Measurements from ENCODE around the gene HECTD1.
A peak's percentile ranks its signal among the peaks of the same experiment; 100 is the strongest.
"Not testable (repeated sequence)": the region's sequence is repeated elsewhere in the genome, so short reads cannot be mapped to it uniquely, and the experiment has no call there.

HECTD1 gene

DNA sequence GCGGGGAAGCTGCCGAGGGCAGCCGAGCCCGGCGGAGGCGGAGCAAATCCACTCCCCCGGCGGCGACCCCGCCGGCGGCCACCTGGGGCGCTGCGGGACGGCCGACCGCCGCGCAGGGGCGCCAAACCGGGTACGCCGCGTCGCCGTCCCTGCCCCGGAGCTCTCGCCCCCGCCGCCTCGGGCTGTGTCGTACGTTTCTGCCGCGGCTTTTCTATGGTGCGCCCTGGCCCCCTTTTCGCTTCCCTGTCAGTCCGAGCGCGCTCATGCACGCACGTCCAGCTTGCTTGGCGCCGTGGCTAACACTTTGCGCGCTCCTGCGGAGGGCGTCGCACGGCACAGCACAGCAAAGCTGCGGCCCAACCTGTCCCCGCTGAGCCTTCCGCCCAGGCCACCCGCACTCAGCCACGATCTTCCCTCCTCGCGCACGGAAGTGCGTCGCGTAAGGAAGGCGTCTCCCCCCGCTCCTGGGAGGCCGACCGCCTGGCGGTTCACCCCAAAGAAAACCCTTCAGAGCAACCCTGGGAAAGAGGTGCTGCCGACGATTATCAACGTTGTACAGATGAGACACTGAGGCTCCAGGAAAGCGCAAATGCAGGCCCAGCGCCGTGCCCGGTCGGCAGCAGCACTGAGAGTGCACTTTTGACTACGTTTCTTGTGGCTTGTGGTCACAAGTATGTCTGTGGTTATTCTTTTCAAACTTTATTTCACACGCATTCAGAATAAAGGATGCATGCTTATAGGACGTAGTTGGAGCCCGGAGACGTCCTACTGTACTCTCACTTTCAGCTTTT is at the start of gene HECTD1:
Gene HECTD1 (minus strand): TSS at position 39 of the 791 bp plus-strand sequence. CDS start 1,857 bp downstream, outside the sequence.
- TF ChIP-seq GATA1 (IDR thresholded peaks at IDR 0.05; ENCODE audit: low read depth, low read length) (no peak), POLR2A (IDR thresholded peaks at IDR 0.05; ENCODE audit: low read length) (peak; percentile 95)
- peak; percentile 93 to 97 for DNase-seq

DNA sequence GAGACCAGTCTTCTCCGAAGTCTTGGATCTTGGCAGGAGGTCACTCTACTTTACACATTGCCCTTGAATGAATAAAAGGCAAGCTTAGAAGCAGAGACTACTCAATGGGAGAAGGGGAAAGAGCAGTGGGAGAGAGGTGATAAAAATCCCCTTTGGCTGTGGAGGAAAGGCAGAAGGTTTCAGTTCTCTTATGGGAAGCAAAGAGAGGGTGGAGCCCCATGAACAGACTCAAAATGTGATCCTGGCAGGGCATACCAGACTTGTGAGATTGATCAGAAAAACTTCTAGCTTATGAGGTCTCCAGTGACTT is 49.6 kb upstream of the HECTD1 start:
- no peak for DNase-seq
- no peak for TF ChIP-seq POLR2A (IDR thresholded peaks at IDR 0.05; ENCODE audit: low read length)
- TF ChIP-seq GATA1 (IDR thresholded peaks at IDR 0.05; ENCODE audit: low read depth, low read length): no peak

DNA sequence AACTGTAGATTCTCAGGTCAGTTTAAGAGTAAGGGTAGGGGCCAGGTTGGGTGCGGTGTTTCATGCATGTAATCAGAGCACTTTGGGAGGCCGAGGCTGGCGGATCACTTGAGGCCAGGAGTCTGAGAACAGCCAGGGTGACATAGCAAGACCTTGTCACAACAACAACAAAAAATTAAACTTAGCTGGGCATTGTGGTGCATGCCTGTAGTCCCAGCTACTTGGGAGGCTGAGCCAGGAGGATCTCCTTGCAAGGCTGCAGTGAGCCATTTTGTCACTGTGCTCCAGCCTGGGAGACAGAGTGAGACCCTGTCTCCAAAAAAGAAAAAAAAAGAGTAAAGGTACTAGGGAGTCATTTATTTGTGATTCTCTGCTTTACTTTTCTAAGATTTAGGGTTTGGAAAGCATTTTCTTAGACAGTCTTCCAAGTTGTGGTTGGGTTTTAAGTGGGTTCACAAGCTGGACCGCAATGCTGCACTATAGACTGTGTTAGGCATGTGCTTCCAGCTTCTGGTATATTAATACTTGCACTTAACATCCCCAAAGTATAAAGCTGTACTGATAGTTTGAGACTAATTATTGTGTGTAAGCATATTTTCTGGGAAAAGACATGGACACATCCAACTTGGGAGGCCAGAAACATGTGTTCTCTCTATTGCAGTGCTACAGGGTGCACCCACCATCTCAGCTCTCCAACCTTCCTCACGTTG is 49.1 kb upstream of the HECTD1 start:
- DNase-seq: no peak
- no peak for TF ChIP-seq GATA1 (IDR thresholded peaks at IDR 0.05; ENCODE audit: low read depth, low read length)
- no peak for TF ChIP-seq POLR2A (IDR thresholded peaks at IDR 0.05; ENCODE audit: low read length)

DNA sequence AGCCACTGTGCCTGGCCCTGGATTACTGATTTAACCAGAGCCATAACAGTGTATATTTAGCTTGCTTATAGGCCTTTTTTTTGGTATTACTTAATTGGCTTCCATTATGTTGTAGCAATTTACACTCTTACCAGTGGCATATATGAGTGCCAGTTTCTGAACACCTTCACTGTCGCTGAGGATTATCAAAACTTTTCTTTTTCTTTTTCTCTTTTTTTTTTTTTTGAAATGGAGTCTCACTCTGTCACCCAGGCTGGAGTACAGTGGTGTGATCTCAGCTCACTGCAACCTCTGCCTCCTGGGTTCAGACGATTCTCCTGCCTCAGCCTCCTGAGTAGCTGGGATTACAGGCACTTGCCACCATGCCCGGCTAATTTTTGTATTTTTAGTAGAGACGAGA is 48.3 kb upstream of the HECTD1 start:
- not testable (repeated sequence) for DNase-seq

DNA sequence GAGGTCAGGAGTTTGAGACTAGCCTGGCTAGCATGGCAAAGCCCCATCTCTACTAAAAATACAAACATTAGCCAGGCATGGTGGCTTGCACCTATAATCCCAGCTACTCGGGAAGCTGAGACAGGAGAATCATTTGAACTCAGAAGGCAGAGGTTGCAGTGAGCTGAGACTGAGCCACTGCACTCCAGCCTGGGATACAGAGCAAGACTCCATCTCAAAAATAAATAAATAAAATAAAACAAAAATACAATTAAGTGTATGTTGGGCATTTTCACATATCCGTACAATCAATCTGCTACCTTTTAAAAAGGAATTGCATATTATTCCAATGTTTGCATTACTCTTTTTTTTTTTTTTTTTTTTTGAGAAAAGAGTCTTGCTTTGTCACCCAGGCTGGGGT is 47.7 kb upstream of the HECTD1 start:
- DNase-seq: no peak
- TF ChIP-seq GATA1 (IDR thresholded peaks at IDR 0.05; ENCODE audit: low read depth, low read length): no peak

DNA sequence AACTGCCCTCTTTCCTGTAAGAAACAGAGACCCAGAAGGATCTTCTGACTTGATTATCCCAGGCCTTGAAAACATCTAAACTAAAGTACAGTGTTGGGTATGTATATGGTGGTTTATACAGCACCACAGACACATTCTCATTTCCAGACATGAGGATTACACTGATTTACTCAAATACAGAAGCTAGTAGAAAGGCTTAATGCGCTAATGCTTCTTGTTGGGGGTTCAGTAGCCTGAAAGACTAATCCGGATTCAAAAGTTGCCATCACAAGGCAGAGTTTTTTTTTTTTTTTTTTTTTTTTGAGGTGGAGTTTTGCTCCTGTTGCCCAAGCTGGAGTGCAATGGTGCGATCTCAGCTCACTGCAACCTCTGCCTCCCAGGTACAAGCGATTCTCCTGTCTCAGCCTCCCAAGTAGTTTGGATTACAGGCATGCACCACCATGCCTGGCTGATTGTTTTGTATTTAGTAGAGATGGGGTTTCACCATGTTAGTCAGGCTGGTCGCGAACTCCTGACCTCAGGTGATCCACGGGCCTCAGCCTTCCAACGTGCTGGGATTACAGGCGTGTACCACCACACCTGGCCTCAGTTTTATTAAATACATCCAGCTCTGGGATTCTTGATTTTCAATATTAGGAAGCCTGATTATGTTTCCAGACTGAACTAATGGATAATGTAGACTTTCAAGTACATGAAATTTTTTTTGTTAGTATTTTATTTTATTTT is 46.3 kb upstream of the HECTD1 start:
- TF ChIP-seq POLR2A (IDR thresholded peaks at IDR 0.05; ENCODE audit: low read length) (no peak), GATA1 (IDR thresholded peaks at IDR 0.05; ENCODE audit: low read depth, low read length) (no peak)
- no peak for DNase-seq

DNA sequence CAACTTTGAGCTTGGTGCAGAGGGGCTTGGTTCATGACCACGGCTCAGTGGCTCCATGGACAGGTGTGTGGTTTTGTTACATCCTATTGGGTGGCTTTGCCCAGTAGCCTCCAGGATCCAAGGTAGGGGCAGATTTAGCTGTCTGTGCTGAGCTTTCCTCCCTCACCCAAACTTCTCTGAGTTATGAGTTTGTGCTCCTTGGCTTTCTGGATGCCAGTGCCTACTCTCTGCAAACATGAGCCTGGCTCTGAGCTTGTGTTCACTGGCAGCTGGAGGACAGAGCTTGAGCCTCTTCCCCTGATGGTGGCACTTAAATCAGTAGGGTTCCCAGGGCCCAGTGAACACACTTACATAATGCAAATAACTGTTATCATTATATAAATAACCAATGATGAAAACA is 45.3 kb upstream of the HECTD1 start:
- DNase-seq: no peak
- TF ChIP-seq POLR2A (IDR thresholded peaks at IDR 0.05; ENCODE audit: low read length): no peak
- no peak for TF ChIP-seq GATA1 (IDR thresholded peaks at IDR 0.05; ENCODE audit: low read depth, low read length)

DNA sequence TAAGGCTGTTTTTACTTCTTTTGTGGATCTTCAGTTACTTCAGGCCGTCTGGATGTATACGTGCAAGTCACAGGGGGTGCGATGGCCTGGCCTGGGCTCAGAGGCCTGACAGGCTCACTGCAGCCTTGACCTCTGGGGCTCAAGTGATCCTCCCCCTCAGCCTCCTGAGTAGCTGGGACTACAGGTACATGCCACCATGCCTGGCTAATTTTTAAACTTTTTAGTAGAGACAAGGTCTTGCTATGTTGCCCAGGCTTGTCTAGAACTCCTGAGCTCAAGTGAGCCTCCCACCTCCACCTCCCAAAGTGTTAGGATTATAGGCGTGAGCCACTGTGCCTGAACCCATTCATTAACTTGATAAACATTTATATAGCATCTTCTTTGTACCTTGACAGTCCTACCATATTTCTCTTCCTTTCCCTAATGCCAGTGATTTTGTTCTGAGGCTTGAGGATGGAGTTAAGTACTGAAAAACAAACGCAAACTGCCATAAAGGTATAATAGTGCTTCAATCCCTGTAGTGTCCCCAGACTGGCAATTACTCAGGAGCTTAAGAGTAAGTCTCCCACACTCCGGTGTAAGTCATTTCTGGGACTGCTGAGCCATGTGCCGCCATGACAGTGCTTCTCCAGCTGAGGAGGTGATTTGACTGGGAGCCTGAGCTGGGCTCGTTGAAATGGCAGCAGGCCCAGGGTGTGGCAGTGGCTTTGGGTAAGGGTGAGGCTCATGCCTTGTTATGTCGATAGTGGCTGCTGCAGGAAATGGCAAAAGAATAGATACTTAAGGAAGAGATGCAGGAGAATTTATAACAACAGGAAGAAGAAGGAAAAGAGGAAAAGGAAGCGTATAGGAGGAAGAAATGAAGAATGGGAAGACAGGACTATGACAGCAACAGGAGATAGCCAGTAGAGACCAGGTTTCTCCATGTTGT is 43.7 kb upstream of the HECTD1 start:
- TF ChIP-seq POLR2A (IDR thresholded peaks at IDR 0.05; ENCODE audit: low read length) (no peak), GATA1 (IDR thresholded peaks at IDR 0.05; ENCODE audit: low read depth, low read length) (no peak)
- peak; percentile 24 to 38 for DNase-seq

DNA sequence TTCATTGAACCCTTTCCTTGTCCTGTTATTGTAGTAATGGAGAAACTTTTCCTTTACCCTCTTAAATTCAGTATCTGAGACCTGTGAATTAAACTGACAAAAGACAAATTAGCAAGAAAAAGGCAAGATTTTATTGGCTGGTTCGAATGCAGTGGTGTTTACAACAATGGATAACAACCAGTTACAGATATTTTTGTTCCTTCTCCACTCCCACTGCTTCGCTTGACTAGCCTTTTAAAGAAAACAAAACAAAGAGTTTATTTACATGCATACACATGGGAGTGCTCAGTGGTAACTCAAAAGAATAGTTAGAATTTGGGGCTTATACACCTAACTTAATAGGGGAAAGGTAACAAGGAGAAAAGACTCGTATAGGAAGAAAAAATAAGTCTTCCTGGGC is 37.0 kb upstream of the HECTD1 start:
- TF ChIP-seq GATA1 (IDR thresholded peaks at IDR 0.05; ENCODE audit: low read depth, low read length): no peak
- TF ChIP-seq POLR2A (IDR thresholded peaks at IDR 0.05; ENCODE audit: low read length): no peak
- no peak for DNase-seq

DNA sequence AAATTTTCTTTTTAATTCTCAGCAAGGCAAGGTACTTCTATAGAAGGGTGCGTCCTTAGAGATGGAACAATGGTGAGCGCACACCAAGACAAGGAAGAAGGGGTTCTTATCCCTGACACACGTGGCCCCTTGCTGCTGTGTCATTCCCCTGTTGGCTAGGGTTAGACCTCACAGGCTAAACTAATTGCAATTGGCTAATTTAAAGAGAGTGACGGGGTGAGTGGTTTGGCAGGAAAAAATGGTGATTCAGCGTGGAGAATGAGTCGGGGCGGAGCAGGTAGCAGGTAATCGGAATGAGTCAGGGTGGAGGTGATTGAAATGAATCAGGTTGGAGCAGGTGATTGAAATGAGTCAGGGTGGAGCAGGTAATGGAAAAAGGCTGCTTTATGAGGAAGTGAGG is 36.3 kb upstream of the HECTD1 start:
- TF ChIP-seq GATA1 (IDR thresholded peaks at IDR 0.05; ENCODE audit: low read depth, low read length) (no peak), POLR2A (IDR thresholded peaks at IDR 0.05; ENCODE audit: low read length) (no peak)
- DNase-seq: peak; percentile 19 to 40

DNA sequence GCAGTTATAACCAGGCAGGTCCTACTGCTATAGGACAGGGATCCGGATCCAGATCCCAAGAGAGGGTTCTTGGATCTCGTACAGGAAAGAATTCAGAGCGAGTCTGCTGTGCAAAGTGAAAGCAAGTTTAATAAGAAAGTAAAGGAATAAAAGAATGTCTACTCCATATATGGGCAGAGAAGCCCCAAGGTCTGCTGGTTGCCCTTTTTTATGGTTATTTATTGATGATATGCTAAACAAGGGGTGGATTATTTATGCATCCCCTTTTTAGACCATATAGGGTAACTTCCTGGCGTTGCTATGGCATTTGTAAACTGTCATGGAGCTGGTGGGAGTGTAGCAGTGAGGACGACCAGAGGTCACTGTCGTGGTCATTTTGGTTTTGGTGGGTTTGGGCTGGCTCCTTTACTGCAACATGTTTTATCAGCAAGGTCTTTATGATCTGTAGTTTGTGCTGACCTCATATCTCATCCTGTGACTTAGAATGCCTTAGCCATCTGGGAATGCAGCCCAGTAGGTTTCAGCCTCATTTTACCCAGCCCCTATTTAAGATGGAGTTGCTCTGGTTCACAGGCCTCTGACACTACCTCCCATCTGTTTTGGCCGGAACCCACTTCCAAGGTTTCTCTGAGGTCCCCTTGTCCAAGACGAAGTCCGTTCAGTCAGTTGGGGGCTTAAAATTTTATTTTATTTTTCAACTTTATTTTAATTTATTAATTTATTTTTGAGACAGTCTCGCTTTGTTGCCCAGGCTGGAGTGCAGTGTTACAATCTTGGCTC is 34.8 kb upstream of the HECTD1 start:
- DNase-seq: peak in 1 of 2 experiments; percentile 26

DNA sequence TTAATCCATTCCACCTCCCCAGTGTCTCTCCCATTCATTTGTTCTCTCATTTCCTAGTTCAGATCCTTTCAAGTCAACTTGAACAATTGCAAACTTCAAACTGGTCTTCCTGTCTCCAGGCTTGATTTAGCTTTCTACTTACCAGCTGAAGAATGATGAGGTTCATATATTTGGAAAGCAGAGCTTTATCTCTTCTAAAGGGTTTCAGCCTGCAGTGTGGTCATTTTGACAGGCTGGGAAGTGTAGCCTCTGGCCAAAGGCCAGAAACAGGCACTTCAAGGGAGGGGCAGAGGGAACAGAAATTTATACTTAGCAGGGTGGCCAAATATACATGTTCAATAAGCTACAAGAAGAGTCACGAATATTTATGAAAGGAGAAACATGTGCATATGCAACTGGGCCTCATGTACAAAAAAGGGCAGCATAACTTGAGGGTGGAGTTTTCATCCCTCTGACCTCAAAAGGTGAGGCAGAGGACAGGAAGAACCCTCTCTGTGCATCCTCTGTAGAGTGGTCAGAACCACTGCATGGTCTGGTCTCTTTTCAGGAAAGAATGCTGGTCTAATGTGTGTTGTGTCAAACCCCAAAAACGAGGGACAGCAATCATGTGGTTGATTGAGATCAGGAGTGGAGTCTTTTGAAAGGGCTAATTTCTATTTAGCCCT is 34.0 kb upstream of the HECTD1 start:
- TF ChIP-seq POLR2A (IDR thresholded peaks at IDR 0.05; ENCODE audit: low read length) (no peak), GATA1 (IDR thresholded peaks at IDR 0.05; ENCODE audit: low read depth, low read length) (no peak)
- peak; percentile 28 for DNase-seq

DNA sequence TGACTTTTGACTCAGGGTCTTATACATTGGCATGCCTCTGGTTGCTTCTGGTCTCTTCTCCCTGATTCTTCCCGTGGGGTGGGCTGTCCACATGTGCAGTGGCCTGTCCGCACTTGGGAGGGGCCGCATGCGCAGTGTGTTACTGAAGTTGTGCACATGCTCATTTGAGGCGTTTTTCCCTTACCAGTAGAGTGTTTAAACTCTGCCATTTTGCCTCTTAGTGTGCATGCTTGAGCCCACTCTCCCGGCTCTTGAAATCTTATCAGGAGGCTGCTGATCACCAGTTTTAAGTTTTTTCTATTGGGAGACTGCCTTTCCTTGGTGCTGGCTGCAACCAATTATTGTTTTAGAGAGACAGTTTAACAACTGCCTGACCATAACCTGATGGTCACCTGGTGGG is 32.1 kb upstream of the HECTD1 start:
- no peak for TF ChIP-seq GATA1 (IDR thresholded peaks at IDR 0.05; ENCODE audit: low read depth, low read length)
- no peak for TF ChIP-seq POLR2A (IDR thresholded peaks at IDR 0.05; ENCODE audit: low read length)
- no peak for DNase-seq
